ENCODE measurements around the gene ACYP1. TPM values are rescaled to one million over a fixed set of nuclear protein-coding genes. Genes with fewer than 3 reads are reported as not detected.
"Not testable (repeated sequence)": the region's sequence is repeated elsewhere in the genome, so short reads cannot be mapped to it uniquely, and the experiment has no call there.

Gene ACYP1
- total RNA-seq, 1 experiment from 2014 or later: 50.2 TPM

DNA sequence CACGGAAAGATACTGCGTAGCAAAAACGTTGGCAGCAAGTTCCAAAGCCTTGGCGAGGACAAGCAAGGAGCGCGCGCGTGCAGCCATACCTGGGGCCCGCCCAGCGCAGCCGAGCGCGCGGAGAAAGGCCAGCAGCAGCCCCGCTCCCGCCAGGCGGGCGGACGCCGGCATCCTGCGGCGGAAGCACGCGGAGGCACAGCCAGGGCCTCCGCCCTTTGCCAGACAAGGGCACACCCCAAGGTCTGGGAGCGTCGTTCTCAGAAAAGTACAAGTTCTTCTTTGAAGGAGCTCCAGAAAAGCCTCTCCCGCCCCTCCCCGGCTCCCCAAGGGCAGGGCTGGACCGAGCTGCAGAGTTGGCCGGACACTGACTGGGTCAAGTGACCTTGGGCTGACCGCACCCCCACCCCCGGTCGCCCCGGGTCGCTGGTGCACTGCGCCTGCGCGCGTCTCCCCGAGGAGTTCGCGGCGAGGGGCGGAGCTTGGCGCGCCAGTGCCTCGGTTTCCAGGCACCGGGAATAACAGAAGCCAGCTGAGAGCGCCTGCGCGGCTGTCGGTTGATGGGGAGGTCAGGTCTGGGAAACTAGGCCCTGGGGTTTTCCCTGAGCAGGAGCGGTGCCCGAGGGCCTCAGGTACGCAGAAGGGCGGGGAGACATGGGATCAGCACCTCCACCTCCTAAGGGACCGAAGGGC is 5.4 kb upstream of the ACYP1 start, which contains the start of gene ZC2HC1C:
ZC2HC1C (plus strand) TSS at position 521 of the 690 bp plus-strand sequence. CDS start 933 bp downstream, outside the sequence.
- intact Hi-C loops (cut with micrococcal nuclease; ENCODE audit: unreplicated experiment): loop anchor here (5.0 kb wide), 1 partner anchor 117 kb away; no protein-coding TSS in a partner anchor
- CTCF ChIA-PET: no interaction called here

DNA sequence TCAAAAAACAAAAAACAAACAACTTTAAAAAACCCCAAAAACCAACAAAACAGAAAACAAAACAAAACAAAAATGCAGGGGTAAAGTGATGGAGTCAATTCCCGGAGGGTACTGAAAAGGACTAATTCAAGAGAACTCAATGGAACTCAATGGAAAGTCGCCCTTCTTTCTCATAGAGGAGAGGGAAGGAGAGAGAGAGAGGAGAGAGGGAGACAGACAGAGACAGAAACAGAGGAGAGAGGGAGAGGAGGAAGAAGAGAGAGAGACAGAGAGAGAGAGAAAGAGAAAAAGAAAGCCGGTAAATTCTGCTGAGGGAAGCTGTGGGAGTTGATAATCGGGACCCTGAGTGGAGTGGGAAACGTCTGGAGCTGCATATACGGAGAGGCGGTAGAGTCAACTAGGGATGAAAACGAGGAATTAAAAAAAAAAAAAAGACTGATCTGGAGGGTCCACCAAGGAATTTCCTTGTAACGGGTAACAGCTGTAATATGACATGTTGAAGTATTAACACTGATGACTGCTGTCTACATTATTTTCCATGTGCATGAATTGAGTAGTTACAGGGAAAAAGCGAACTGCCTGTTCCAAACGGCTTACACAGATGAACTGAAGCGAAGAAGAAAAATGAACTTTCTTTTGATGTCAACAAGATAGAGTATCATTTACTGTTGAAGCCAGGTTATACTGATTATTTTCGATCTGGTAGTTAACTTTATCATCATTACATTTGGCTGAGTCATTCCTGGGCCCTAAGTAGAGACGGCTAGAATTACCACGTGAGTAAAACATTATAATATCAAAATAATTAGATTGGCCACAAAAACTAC is 4.7 kb upstream of the ACYP1 start:
- intact Hi-C loops (cut with micrococcal nuclease; ENCODE audit: unreplicated experiment): loop anchor here (5.0 kb wide), 1 partner anchor 116 kb away; no protein-coding TSS in a partner anchor
- DNase-seq (ENCODE audit: low spot score): peak; percentile 45
- peak overlapping the region; percentile 85 for H3K27ac ChIP-seq (ENCODE audit: low read depth, low read length, poor library complexity, severe bottlenecking)

More for the DNA sequence above, 5.4 kb upstream of the ACYP1 start, which contains the start of gene ZC2HC1C:
- H3K27me3 ChIP-seq (replicated peaks; ENCODE audit: insufficient read depth, low read depth, low read length, poor library complexity): no peaks in the 10 kb centered on the region
- H3K27ac ChIP-seq (ENCODE audit: low read depth, low read length, poor library complexity, severe bottlenecking): peak within 1 kb of the TSS; percentile 85
- no TSS peak for BruUV-seq (replicated peaks)
- H3K36me3 ChIP-seq (ENCODE audit: insufficient read depth, low read length, poor library complexity, severe bottlenecking): no peaks in the 10 kb centered on the region
- DNase-seq (ENCODE audit: low spot score): peak; percentile 67
- H3K9me3 ChIP-seq (ENCODE audit: low read depth, low read length, poor library complexity, severe bottlenecking): no peaks in the 10 kb centered on the region
- no peak for TF ChIP-seq EZH2 (IDR thresholded peaks at IDR 0.05; ENCODE audit: borderline replicate concordance, low read depth, low read length, poor library complexity, severe bottlenecking)
- TF ChIP-seq, protein P1, sequence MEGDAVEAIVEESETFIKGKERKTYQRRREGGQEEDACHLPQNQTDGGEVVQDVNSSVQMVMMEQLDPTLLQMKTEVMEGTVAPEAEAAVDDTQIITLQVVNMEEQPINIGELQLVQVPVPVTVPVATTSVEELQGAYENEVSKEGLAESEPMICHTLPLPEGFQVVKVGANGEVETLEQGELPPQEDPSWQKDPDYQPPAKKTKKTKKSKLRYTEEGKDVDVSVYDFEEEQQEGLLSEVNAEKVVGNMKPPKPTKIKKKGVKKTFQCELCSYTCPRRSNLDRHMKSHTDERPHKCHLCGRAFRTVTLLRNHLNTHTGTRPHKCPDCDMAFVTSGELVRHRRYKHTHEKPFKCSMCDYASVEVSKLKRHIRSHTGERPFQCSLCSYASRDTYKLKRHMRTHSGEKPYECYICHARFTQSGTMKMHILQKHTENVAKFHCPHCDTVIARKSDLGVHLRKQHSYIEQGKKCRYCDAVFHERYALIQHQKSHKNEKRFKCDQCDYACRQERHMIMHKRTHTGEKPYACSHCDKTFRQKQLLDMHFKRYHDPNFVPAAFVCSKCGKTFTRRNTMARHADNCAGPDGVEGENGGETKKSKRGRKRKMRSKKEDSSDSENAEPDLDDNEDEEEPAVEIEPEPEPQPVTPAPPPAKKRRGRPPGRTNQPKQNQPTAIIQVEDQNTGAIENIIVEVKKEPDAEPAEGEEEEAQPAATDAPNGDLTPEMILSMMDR (conservative IDR thresholded peaks at IDR 0.05; ENCODE audit: low read depth, low read length): no peak
- H3K4me1 ChIP-seq (ENCODE audit: insufficient read depth, low read length, poor library complexity, severe bottlenecking): peaks cover 18% of the 10 kb centered on the region
- H3K4me3 ChIP-seq (ENCODE audit: low read depth, low read length, poor library complexity, severe bottlenecking): peak within 1 kb of the TSS; percentile 52
- POLR2A ChIA-PET (ENCODE audit: low non-redundant PET): no interaction called here

DNA sequence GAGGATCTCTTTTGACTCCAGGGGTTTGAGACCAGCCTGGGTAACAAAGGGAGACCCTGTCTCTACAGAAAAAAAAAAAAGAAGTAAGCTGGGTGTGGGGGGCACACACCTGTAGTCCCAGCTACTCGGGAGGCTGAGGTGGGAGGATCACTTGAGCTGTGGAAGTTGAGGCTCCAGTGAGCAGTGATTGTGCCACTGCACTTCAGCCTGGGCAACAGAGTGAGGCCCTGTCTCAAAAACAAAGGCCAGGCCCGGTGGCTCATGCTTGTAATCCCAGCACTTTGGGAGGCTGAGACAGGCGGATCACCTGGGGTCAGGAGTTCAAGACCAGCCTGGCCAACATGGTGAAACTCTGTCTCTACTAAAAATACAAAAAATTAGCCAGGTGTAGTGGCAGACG is 3.9 kb upstream of the ACYP1 start:
- H3K27me3 ChIP-seq (replicated peaks; ENCODE audit: insufficient read depth, low read depth, low read length, poor library complexity); POLR2A ChIA-PET (ENCODE audit: low non-redundant PET); H3K36me3 ChIP-seq (ENCODE audit: insufficient read depth, low read length, poor library complexity, severe bottlenecking); DNase-seq (ENCODE audit: low spot score); CTCF ChIA-PET; H3K4me3 ChIP-seq (ENCODE audit: low read depth, low read length, poor library complexity, severe bottlenecking); BruUV-seq (replicated peaks); H3K9me3 ChIP-seq (ENCODE audit: low read depth, low read length, poor library complexity, severe bottlenecking): not testable (repeated sequence)
- Histone ChIP-seq H3K27ac (ENCODE audit: low read depth, low read length, poor library complexity, severe bottlenecking) (peak overlapping the region; percentile 85), H3K4me1 (ENCODE audit: insufficient read depth, low read length, poor library complexity, severe bottlenecking) (peaks cover 20% of the 10 kb centered on the region)
- intact Hi-C loops (cut with micrococcal nuclease; ENCODE audit: unreplicated experiment): loop anchor here (5.0 kb wide), 1 partner anchor 115 kb away; no protein-coding TSS in a partner anchor

More for the DNA sequence above, 4.7 kb upstream of the ACYP1 start:
- CTCF ChIA-PET: no interaction called here
- POLR2A ChIA-PET (ENCODE audit: low non-redundant PET): no interaction called here
- peak overlapping the region; percentile 52 for H3K4me3 ChIP-seq (ENCODE audit: low read depth, low read length, poor library complexity, severe bottlenecking)
- no peaks in the 10 kb centered on the region for H3K9me3 ChIP-seq (ENCODE audit: low read depth, low read length, poor library complexity, severe bottlenecking)
- no peaks in the 10 kb centered on the region for H3K27me3 ChIP-seq (replicated peaks; ENCODE audit: insufficient read depth, low read depth, low read length, poor library complexity)
- TF ChIP-seq, protein P1 (conservative IDR thresholded peaks at IDR 0.05; ENCODE audit: low read depth, low read length): no peak
- no peak for TF ChIP-seq EZH2 (IDR thresholded peaks at IDR 0.05; ENCODE audit: borderline replicate concordance, low read depth, low read length, poor library complexity, severe bottlenecking)
- H3K4me1 ChIP-seq (ENCODE audit: insufficient read depth, low read length, poor library complexity, severe bottlenecking): peaks cover 18% of the 10 kb centered on the region
- BruUV-seq (replicated peaks): TSS peak; percentile 86
- H3K36me3 ChIP-seq (ENCODE audit: insufficient read depth, low read length, poor library complexity, severe bottlenecking): no peaks in the 10 kb centered on the region

Data from A673 (cell line).